Hepatocyte (in vitro differentiated cells): ENCODE results near the gene PRR19. TPM values are rescaled to one million over a fixed set of nuclear protein-coding genes. Genes with fewer than 3 reads are reported as not detected.

Experiments used
- DNase-seq: peaks from one replicate; pipeline ENCODE4 v3.0.0-alpha.2; 2016; ENCODE audit warnings: low spot score
- H2AFZ ChIP-seq: fragments of 200-600 bp; sonication (generic); 2 replicates; pipeline ENCODE4 v1.6.0; 2016; ENCODE audit warnings: antibody characterized with exemption, mild to moderate bottlenecking
- H3K27ac ChIP-seq: fragments of 200-600 bp; sonication (generic); 2 replicates; pipeline ENCODE4 v1.5.1; 2016; ENCODE audit warnings: mild to moderate bottlenecking
- H3K27me3 ChIP-seq: fragments of 200-600 bp; sonication (generic); 2 replicates; pipeline ENCODE4 v1.6.1; 2016
- H3K36me3 ChIP-seq: fragments of 200-600 bp; sonication (generic); replicated peaks from 2 replicates; pipeline ENCODE4 v1.5.1; 2016; ENCODE audit warnings: low read depth; ENCODE audit not compliant: insufficient read depth
- H3K4me1 ChIP-seq: fragments of 200-600 bp; sonication (generic); 2 replicates; pipeline ENCODE4 v1.5.1; 2016; ENCODE audit warnings: mild to moderate bottlenecking, moderate library complexity; ENCODE audit not compliant: insufficient read depth
- H3K4me2 ChIP-seq: fragments of 200-600 bp; sonication (generic); 2 replicates; pipeline ENCODE4 v1.6.0; 2016
- H3K4me3 ChIP-seq: fragments of 200-600 bp; sonication (generic); 2 replicates; pipeline ENCODE4 v1.5.1; 2016; ENCODE audit warnings: mild to moderate bottlenecking
- H3K79me2 ChIP-seq: fragments of 200-600 bp; sonication (generic); 2 replicates; pipeline ENCODE4 v1.6.0; 2017; ENCODE audit warnings: mild to moderate bottlenecking
- H3K9me2 ChIP-seq: fragments of 200-600 bp; sonication (generic); replicated peaks from 2 replicates; pipeline ENCODE4 v1.6.0; 2017; ENCODE audit warnings: mild to moderate bottlenecking; ENCODE audit not compliant: insufficient read depth
- H3K9me3 ChIP-seq: fragments of 200-600 bp; sonication (generic); 2 replicates; pipeline ENCODE4 v1.5.1; 2016; ENCODE audit warnings: low read depth, mild to moderate bottlenecking
- H4K20me1 ChIP-seq: fragments of 200-600 bp; sonication (generic); 2 replicates; pipeline ENCODE4 v1.6.0; 2016; ENCODE audit warnings: mild to moderate bottlenecking; ENCODE audit not compliant: insufficient read depth, poor library complexity, severe bottlenecking
- CTCF ChIP-seq: fragments of 200-600 bp; sonication (generic); IDR thresholded peaks from 2 replicates; pipeline ENCODE4 v1.5.1; 2016; ENCODE audit warnings: antibody characterized with exemption, mild to moderate bottlenecking; ENCODE audit not compliant: poor library complexity
- EZH2 ChIP-seq: fragments of 200-600 bp; sonication (generic); IDR thresholded peaks from 2 replicates; pipeline ENCODE4 v1.6.1; 2016; ENCODE audit warnings: antibody characterized with exemption, mild to moderate bottlenecking, borderline replicate concordance
- EZH2phosphoT487 ChIP-seq: fragments of 200-600 bp; sonication (generic); IDR thresholded peaks from one replicate; pipeline ENCODE4 v1.6.1; 2018; ENCODE audit warnings: antibody characterized with exemption, mild to moderate bottlenecking, low read depth, moderate library complexity; ENCODE audit not compliant: unreplicated experiment, severe bottlenecking
- WGBS: methylation state at CpG from one replicate; pipeline ENCODE4 v1.1.6; 2016; ENCODE audit warnings: low lambda C conversion rate; ENCODE audit errors: missing lambda C conversion rate; 5-methylcytosine and 5-hydroxymethylcytosine counted together
- polyA plus RNA-seq: library from polyadenylated mRNA; unstranded; fragments of >200 nt; fragmentation: Nextera tagmentation; extraction: Ambion mirVana; gene quantifications from 2 replicates; pipeline ENCODE4 v1.2.1, GENCODE V29; 2016
- total RNA-seq: library from RNA; depleted of rRNA; stranded (reverse); fragments of >200 nt; gene quantifications from 2 replicates; pipeline ENCODE4 v1.2.3, GENCODE V29; 2014

Gene PRR19
- total and polyA plus RNA-seq, 2 experiments from 2014 or later: 2.2 to 3.0 TPM

GRCh38 chr19:42289556-42290041 lies 12.3 kb upstream of the PRR19 start:
- DNase-seq: no peak
- Histone ChIP-seq H3K4me1 (peaks cover 14% of the 10 kb centered on the region), H3K36me3 (no peaks in the 10 kb centered on the region), H3K27ac (no peak overlapping the region), H3K4me3 (no peak overlapping the region), H3K9me2 (no peaks in the 10 kb centered on the region), H3K9me3 (no peaks in the 10 kb centered on the region), H4K20me1 (peaks cover 45% of the 10 kb centered on the region), H3K4me2 (no peak overlapping the region), H3K27me3 (no peaks in the 10 kb centered on the region), H3K79me2 (peaks cover 34% of the 10 kb centered on the region), H2AFZ (no peak overlapping the region)
- 91% methylated on average over 8 of the region's 8 CpGs for WGBS
- no peak for TF ChIP-seq EZH2
- no peak for TF ChIP-seq EZH2phosphoT487
- no peak for TF ChIP-seq CTCF

GRCh38 chr19:42290136-42290522 lies 11.8 kb upstream of the PRR19 start:
- Histone ChIP-seq H3K27me3 (no peaks in the 10 kb centered on the region), H3K9me3 (no peaks in the 10 kb centered on the region), H3K4me1 (peaks cover 12% of the 10 kb centered on the region), H3K4me3 (no peak overlapping the region), H3K4me2 (no peak overlapping the region), H4K20me1 (peaks cover 40% of the 10 kb centered on the region), H2AFZ (no peak overlapping the region), H3K9me2 (no peaks in the 10 kb centered on the region), H3K36me3 (no peaks in the 10 kb centered on the region), H3K79me2 (peaks cover 29% of the 10 kb centered on the region), H3K27ac (no peak overlapping the region)
- TF ChIP-seq EZH2: no peak
- no peak for TF ChIP-seq CTCF
- no peak for TF ChIP-seq EZH2phosphoT487
- DNase-seq: no peak
- WGBS: 91% methylated on average over 4 of the region's 13 CpGs

- DNase-seq: no peak
- Histone ChIP-seq H3K9me3 (no peaks in the 10 kb centered on the region), H3K27ac (no peak overlapping the region), H3K27me3 (no peaks in the 10 kb centered on the region), H3K9me2 (no peaks in the 10 kb centered on the region), H3K4me1 (peaks cover 5% of the 10 kb centered on the region), H3K4me2 (no peak overlapping the region), H4K20me1 (peaks cover 34% of the 10 kb centered on the region), H3K4me3 (no peak overlapping the region), H2AFZ (no peak overlapping the region), H3K79me2 (peaks cover 22% of the 10 kb centered on the region), H3K36me3 (no peaks in the 10 kb centered on the region)
- no peak for TF ChIP-seq EZH2phosphoT487
- no peak for TF ChIP-seq EZH2
- peak; percentile 41 for TF ChIP-seq CTCF
- WGBS: 90% methylated on average over 21 of the region's 31 CpGs
Observed at GRCh38 chr19:42290523-42291434, 11.2 kb upstream of the PRR19 start.
